SHP77 (cell line): Measurements from ENCODE around the gene PDE10A.
"Not testable (repeated sequence)": the region's sequence is repeated elsewhere in the genome, so short reads cannot be mapped to it uniquely, and the experiment has no call there.

Experiments
- DNase-seq, 2 experiments: peaks; one replicate each; lab custom pipeline; 2025; lab: John Stamatoyannopoulos, UW

The PDE10A gene

GRCh38 chr6:165469483-165469882 lies 193.6 kb downstream of the PDE10A start:
- no peak for DNase-seq

DNA sequence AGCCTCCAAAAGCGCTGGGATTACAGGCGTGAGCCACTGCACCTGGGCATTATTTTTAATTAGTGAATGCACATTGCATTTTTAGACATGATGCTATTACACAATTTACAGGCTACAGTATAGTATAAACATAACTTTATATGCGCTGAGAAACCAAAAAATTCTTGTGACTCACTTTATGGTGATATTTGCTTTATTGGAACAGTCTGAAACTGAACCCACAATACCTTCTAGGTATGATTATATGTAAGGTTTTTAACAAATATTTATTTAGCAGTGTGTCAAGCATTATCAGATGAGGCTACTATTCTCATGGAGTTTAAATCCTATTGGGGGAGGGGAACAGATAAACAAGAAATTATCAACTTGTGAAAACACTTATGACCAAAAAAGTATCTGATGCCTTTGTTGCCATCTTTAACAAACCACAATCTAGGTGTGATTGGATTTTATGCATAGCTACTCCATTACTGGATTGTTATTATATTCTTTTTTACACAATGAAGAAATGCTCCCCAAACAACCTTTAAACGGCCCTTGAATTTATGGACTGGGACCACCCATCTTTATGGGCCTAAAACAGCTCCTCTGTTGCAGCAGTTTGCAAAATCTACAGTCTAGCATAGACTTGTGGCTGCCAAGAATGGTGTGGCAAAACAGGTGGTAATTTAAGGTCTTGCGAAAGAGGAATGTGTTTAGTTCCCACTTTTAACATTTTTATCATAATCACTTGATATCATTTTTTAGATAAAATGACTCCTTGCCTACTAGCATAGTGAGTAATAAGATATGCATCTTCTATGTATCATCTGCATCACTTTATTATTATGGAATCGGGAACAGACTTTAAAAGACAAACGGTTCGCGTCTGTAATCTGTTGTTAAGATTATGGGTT lies 194.5 kb downstream of the PDE10A start:
- DNase-seq, result no peak

GRCh38 chr6:165463499-165463898 lies 199.5 kb downstream of the PDE10A start:
- not testable (repeated sequence) for DNase-seq

- not testable (repeated sequence) for DNase-seq
Observed at GRCh38 chr6:165459605-165460301, 203.3 kb downstream of the PDE10A start.

DNA sequence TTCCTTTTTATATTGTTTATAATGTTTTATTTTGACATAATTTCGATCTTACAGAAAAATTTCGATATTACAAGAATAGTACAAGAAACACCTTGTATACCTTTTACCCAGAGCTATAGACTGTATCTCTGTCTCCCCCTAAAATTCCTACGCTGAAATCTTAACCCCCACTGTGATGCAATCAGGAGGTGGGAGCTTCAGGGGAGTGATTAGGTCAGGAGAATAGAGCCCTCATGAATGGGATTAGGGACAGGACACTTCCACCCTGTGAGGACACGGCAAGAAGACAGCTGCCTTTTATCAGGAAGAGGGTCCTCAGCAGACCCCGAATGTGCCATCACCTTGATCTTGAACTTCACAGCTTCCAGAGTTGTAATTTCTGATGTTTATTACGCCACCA lies 204.9 kb downstream of the PDE10A start:
- no peak for DNase-seq

DNA sequence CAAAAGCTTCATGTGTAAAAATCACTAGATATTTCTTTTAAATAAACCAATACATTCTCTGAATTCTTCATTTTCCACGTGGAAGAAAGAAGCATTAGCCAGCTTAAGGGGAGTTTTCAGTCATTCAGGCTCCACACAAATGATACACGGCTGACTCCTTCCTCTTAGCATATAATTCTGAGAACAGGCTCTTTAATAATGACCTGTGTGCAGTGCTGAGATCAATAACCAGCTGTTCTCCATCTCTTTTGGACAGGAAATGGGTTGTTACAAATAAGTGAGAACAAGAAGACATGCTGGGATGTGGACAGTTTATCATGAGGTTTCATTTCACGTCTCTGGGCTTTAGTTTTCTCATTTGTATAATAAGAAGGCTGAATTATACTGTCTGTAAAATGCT lies 206.8 kb downstream of the PDE10A start:
- no peak for DNase-seq

DNA sequence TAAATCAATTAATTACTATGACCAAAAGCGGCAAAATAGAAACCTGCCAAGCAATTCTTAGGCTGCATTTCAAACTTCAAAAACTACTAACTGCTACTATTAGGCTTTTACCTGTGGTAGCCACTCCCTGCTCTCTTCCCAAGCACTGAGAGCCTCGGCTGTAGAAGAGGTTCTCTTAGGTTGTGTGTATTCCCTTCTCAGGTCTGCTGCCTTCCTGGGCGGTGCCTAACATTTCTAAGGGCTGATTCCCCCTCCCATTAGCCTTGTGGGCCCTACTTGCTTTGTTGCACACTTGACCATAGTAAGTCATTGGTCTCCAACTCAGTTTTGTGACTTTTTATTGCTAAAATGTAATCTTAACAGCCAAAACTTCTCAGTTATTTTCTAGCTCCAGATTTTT lies 207.6 kb downstream of the PDE10A start:
- DNase-seq, result no peak

GRCh38 chr6:165453395-165453794 lies 209.6 kb downstream of the PDE10A start:
- no peak for DNase-seq

DNA sequence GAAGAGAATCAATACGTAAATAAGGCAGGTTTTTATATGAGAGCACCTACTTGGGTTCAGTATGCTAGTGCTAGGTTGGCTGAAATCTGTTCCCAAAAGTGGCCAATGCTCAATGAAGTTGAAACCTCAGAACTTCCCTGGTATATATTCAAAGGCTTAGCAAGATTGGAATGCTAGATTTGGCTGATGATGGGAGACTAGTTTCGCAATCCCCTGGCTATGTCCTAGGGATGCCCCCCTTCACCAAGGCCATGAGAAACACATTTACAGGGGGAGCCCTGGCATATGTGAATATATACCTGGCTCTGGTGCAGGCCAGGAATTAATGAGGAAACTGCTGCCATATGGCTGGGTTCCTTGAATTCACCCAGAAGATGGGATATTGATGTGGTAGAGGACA lies 211.2 kb downstream of the PDE10A start:
- DNase-seq, result no peak

GRCh38 chr6:165448210-165448609 lies 214.8 kb downstream of the PDE10A start:
- DNase-seq, result no peak

- no peak for DNase-seq
Observed at GRCh38 chr6:165447141-165447540, 215.9 kb downstream of the PDE10A start.

- no peak for DNase-seq
Observed at GRCh38 chr6:165446331-165446730, 216.7 kb downstream of the PDE10A start.

DNA sequence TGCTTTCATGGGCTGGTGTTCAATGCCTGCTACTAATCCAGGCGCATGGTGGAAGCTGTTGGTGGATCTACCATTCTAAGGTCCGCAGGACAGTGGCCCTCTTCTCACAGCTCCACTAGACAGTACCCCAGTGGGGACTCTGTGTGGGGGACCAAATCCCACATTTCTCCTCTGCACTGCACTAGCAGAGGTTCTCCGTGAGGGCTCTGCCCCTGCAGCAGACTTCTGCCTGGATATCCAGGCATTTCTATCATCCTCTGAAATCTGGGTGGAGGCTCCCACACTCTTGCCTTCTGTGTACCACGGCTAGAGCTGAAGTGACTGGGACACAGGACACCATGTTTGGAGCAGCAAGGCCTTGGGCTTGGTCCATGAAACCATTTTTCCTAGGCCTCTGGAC lies 219.6 kb downstream of the PDE10A start:
- no peak for DNase-seq

DNA sequence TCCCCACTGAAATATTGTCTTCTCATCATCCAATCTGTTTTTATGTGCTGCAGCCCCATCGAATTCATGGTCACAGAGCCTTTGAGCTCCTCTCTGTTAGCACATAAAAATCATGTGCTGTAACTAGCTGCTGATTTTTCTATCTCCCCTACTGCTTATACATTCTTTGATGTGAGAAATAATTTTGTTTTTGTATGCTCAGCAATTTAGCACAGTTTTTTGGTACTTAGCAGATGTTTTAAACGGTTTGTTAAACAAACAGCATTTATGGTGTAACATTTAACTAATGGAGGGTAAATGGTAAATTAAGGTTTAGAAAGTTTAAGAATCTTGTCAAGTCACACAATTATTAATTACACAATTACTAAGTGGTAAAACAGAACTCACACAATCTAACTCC lies 221.9 kb downstream of the PDE10A start:
- no peak for DNase-seq

DNA sequence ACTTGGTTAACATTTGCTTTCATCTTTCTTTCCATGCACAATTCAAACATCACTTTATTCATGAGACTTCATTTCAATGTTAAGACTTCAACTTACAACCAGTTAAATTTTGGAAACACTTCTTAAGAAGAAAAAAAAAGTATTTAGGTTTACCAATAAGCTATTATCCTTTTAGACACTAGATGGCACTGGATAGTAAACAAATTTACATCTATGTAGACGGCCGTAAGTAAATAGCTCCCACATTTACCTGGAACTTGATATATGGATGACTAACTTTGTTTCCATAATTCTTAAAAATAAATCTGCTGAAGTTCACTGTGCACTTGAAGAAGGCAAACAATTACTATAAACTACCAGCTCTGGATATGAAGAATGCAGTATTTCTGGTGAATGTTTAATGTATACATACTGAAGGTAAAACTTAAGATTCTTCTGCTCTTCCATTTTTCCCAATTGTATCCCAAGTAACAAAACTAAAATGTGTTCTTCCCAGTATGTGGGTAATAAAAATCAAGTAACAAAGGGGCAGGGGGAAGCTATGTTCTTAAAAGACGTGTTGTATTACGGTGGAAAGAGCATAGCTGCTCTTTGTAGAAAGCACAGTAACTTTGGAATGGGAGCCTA lies 223.0 kb downstream of the PDE10A start:
- DNase-seq, result peak; percentile 10 to 19

DNA sequence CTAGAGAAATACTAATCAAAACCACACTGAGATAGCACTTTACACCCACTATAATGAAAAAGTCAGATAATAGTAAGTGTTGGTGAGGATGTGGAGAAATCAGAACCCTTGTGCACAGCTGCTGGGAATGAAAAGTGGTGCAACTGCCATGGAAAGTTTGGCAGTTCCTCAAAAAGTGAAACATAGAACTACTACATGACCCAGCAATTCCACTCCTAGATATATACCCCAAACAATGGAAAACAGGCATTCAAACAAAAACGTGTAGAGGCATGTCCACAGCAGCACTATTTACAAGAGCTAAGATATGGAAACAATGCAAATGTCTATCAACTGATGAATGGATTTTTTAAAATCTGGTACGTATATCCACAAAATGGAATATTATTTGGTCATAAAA lies 236.1 kb downstream of the PDE10A start:
- DNase-seq, result no peak

- no peak for DNase-seq
Observed at GRCh38 chr6:165422192-165422591, 240.8 kb downstream of the PDE10A start.

DNA sequence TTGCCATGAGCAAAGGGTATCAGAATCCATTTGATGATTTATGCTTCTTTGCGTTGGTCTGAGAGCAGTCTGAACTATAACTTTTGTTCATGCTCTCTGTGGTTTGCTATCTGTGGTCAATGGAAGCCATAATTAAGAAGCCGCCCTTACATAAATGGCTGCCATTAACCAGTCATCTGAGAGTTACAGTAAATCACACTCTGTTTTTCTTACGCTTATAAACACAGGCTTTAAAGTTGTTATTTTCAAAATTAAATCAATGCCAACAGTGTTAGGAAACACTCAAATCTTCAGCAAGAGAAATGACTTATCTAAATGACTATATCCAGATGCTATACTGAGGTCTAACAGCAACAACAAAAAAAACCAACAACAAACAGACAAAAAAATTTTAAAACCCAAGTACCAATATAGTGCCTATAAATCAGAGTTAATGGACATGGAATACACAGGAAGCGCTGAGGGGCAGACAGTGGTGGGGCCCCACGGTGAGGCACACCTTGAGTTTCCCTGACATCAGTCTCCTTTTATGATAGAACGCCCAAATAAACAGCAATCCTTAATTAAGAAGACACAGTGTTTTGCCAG lies 245.7 kb downstream of the PDE10A start:
- DNase-seq, result no peak

DNA sequence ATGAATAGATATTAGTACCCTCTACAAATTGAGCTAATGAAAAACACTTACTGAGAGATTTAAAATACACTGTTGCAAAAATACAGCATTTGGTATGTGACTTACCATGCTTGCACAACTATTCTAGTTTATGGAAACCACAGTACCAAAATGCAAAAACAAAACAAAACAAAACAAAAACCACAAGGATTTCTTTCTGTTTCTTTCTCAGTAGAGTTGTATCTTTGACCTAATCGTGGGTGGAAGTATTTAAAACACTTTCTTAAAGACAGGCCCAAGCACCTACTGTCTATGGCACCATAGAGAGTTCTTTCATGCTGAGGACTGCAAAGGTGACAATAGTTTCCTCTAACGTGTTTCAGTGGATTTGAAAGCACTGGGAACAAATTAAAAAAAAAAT lies 258.3 kb downstream of the PDE10A start:
- DNase-seq, result no peak

DNA sequence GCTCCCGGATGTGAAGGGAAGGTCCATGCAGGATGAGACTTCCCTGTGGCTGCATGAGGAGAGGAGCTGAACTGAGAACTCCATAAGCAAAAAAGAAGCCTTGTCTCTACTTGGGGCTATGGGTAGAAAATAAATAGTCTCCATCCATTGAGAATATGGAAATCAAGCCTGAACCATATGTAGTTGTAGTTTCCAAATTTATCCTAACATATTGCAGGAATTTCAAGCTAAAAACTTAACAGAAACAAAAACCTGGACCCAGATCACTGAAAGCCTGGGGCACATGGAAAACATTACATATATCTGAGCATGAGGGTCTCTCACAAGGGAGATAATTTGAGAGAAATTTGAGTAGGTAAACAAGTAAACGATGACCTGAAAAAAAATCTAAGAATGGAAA lies 258.7 kb downstream of the PDE10A start:
- DNase-seq, result no peak

DNA sequence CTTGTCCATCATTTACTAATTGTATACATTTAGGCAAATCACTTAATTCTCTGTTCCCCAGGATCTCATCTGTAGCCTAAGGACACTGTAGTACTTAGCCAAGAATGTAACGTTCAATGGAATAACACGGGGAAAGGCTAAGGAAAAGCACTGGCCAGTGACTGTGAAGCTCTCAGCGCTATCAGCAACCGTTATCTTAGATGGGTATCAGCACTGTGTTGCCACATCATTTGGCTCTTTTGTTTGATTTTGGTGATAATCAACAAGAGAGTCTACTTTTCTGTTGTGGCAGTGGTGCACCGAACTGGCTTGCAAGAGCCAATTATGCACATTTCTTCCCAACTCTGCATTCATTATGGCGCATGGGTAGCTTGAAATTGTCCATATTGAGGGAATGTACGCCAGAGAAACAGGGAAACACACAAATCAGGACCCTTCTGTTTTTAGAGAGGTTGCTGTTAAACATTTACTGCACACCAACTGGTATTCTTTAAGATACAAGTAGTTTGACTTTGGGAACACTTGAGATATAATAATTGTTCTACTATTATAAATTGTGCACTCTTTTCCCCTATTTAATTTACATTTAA lies 259.9 kb downstream of the PDE10A start:
- no peak for DNase-seq

- no peak for DNase-seq
Observed at GRCh38 chr6:165401092-165401491, 261.9 kb downstream of the PDE10A start.
